CD4-positive, CD25-positive, alpha-beta regulatory T cell (primary cell): Measurements from ENCODE around the gene CDC42BPA. TPM values are rescaled to one million over a fixed set of nuclear protein-coding genes. Genes with fewer than 3 reads are reported as not detected.

Source experiments
- ATAC-seq, 2 donors: fragments of 150-1000 bp; cut with Tn5 transposase; one replicate each; pipeline ENCODE4 v1.10.0; 2021; ENCODE audit warnings: low read depth in 2 of 2, moderate number of reproducible peaks in 2 of 2, moderate library complexity in 1 of 2
- DNase-seq, 3 donors: peaks; one replicate each; pipeline versions ENCODE4 v3.0.0 to v3.0.0-alpha.2; 2012 to 2022; ENCODE audit warnings: mixed read lengths in 1 of 3
- H3K27ac ChIP-seq: one replicate; pipeline ENCODE4 v1.7.0; 2013; ENCODE audit warnings: mild to moderate bottlenecking, low read length; ENCODE audit not compliant: insufficient read depth, poor library complexity, severe bottlenecking
- H3K27me3 ChIP-seq: one replicate; pipeline ENCODE4 v1.7.0; 2013; ENCODE audit warnings: low read length; ENCODE audit not compliant: control insufficient read depth, insufficient read depth
- H3K36me3 ChIP-seq: one replicate; pipeline ENCODE4 v1.7.0; 2013; ENCODE audit warnings: mild to moderate bottlenecking, low read length, moderate library complexity; ENCODE audit not compliant: control insufficient read depth, insufficient read depth
- H3K4me1 ChIP-seq: 2 replicates; pipeline ENCODE4 v1.7.0; 2013; ENCODE audit warnings: mild to moderate bottlenecking, low read length; ENCODE audit not compliant: insufficient read depth, control insufficient read depth, poor library complexity, severe bottlenecking
- H3K4me3 ChIP-seq: one replicate; pipeline ENCODE4 v1.7.0; 2013; ENCODE audit warnings: low read depth, mild to moderate bottlenecking, low read length, moderate library complexity
- H3K9me3 ChIP-seq, 2 experiments: 1 replicate in 1 of 2; 2 replicates in 1 of 2; pipeline ENCODE4 v1.7.0; 2013; ENCODE audit warnings: low read length in 2 of 2, mild to moderate bottlenecking in 1 of 2, moderate library complexity in 1 of 2; ENCODE audit not compliant: control insufficient read depth in 2 of 2
- H3K27ac Mint-ChIP-seq, 3 donors: one replicate each; pipeline ENCODE4 v1.8.0; 2020 to 2022; ENCODE audit warnings: mild to moderate bottlenecking in 3 of 3, mixed read lengths in 3 of 3, moderate library complexity in 2 of 3
- H3K27me3 Mint-ChIP-seq: one replicate; pipeline ENCODE4 v1.8.0; 2022; ENCODE audit warnings: mild to moderate bottlenecking, mixed read lengths
- H3K36me3 Mint-ChIP-seq: one replicate; pipeline ENCODE4 v1.8.0; 2020; ENCODE audit warnings: mixed read lengths
- H3K4me1 Mint-ChIP-seq, 4 donors: one replicate each; pipeline ENCODE4 v1.8.0; 2020 to 2022; ENCODE audit warnings: mixed read lengths in 4 of 4, mild to moderate bottlenecking in 1 of 4
- H3K4me3 Mint-ChIP-seq, 4 donors: one replicate each; pipeline ENCODE4 v1.8.0; 2020 to 2022; ENCODE audit warnings: mild to moderate bottlenecking in 4 of 4, mixed read lengths in 4 of 4, moderate library complexity in 3 of 4
- H3K9me3 Mint-ChIP-seq, 7 donors: one replicate each; pipeline ENCODE4 v1.8.0; 2020 to 2022; ENCODE audit warnings: mixed read lengths in 7 of 7, mild to moderate bottlenecking in 3 of 7, moderate library complexity in 2 of 7
- polyA plus RNA-seq, 4 donors: library from polyadenylated mRNA; unstranded; fragments of 300-500 nt; fragmentation: Illumina TruSeq; gene quantifications; one replicate each; pipeline ENCODE4 v1.2.3, GENCODE V29; 2021
- total RNA-seq: library from RNA; stranded (reverse); gene quantifications from one replicate; pipeline ENCODE4 v1.2.3, GENCODE V29; 2022

CDC42BPA gene
- total and polyA plus RNA-seq, 5 donors from 2014 or later, result 0.06 to 1.5 (median 0.63) TPM

- Histone ChIP-seq H3K4me1 (no peaks in the 10 kb centered on the region), H3K36me3 (no peaks in the 10 kb centered on the region), H3K27me3 (peaks cover 6% of the 10 kb centered on the region), H3K27ac (no peak overlapping the region), H3K9me3 (peaks cover 3% of the 10 kb centered on the region in 2 experiments), H3K4me3 (no peak overlapping the region)
- H3K27ac Mint-ChIP-seq, result no peak overlapping the region
- no peaks in the 10 kb centered on the region for H3K4me1 Mint-ChIP-seq
- DNase-seq (no peak), ATAC-seq (no peak)
- peaks cover 0 to 10% (median 1%) of the 10 kb centered on the region in 7 donors for H3K9me3 Mint-ChIP-seq
- H3K27me3 Mint-ChIP-seq, result peaks cover 25% of the 10 kb centered on the region
- H3K36me3 Mint-ChIP-seq, result no peaks in the 10 kb centered on the region
- no peak overlapping the region for H3K4me3 Mint-ChIP-seq
Observed at GRCh38 chr1:227328405-227329019, 10.2 kb upstream of the CDC42BPA start.

- Mint-ChIP-seq H3K36me3 (no peaks in the 10 kb centered on the region), H3K27ac (no peak overlapping the region), H3K27me3 (peaks cover 32% of the 10 kb centered on the region), H3K4me3 (no peak overlapping the region), H3K4me1 (no peaks in the 10 kb centered on the region), H3K9me3 (peaks cover 0 to 11% (median 0%) of the 10 kb centered on the region in 7 donors)
- Histone ChIP-seq H3K27me3 (peaks cover 11% of the 10 kb centered on the region), H3K4me3 (no peak overlapping the region), H3K36me3 (no peaks in the 10 kb centered on the region), H3K9me3 (peaks cover 0 to 2% of the 10 kb centered on the region in 2 experiments), H3K4me1 (no peaks in the 10 kb centered on the region), H3K27ac (no peak overlapping the region)
- no peak for DNase-seq
- ATAC-seq, result no peak
Observed at GRCh38 chr1:227325156-227325555, 6.9 kb upstream of the CDC42BPA start.

GRCh38 chr1:227323967-227324268, 5.6 kb upstream of the CDC42BPA start:
- H3K27me3 ChIP-seq, result peaks cover 23% of the 10 kb centered on the region
- H3K27ac ChIP-seq, result no peak overlapping the region
- no peak overlapping the region for H3K4me3 ChIP-seq
- Mint-ChIP-seq H3K9me3 (peaks cover 0 to 11% (median 0%) of the 10 kb centered on the region in 7 donors), H3K27ac (no peak overlapping the region), H3K4me3 (peak overlapping the region in 1 of 4 donors; percentile 10), H3K36me3 (no peaks in the 10 kb centered on the region), H3K4me1 (peaks cover 0 to 8% (median 2%) of the 10 kb centered on the region in 4 donors), H3K27me3 (peaks cover 38% of the 10 kb centered on the region)
- no peaks in the 10 kb centered on the region for H3K36me3 ChIP-seq
- H3K4me1 ChIP-seq, result peaks cover 2% of the 10 kb centered on the region
- peaks cover 0 to 2% of the 10 kb centered on the region in 2 experiments for H3K9me3 ChIP-seq
- no peak for ATAC-seq
- no peak for DNase-seq

- Histone ChIP-seq H3K36me3 (no peaks in the 10 kb centered on the region), H3K27me3 (peaks cover 23% of the 10 kb centered on the region), H3K9me3 (peaks cover 0 to 2% of the 10 kb centered on the region in 2 experiments), H3K27ac (no peak overlapping the region), H3K4me3 (no peak overlapping the region), H3K4me1 (peaks cover 6% of the 10 kb centered on the region)
- Mint-ChIP-seq H3K36me3 (no peaks in the 10 kb centered on the region), H3K9me3 (peaks cover 0 to 11% (median 0%) of the 10 kb centered on the region in 7 donors), H3K4me3 (no peak overlapping the region), H3K4me1 (peaks cover 0 to 9% (median 2%) of the 10 kb centered on the region in 4 donors), H3K27ac (no peak overlapping the region), H3K27me3 (peaks cover 40% of the 10 kb centered on the region)
- DNase-seq (no peak), ATAC-seq (no peak)
Observed at GRCh38 chr1:227323171-227323966, 5.1 kb upstream of the CDC42BPA start.

GRCh38 chr1:227322376-227322775, 4.1 kb upstream of the CDC42BPA start:
- Histone ChIP-seq H3K27me3 (peaks cover 25% of the 10 kb centered on the region), H3K4me1 (peaks cover 14% of the 10 kb centered on the region), H3K9me3 (peaks cover 0 to 2% of the 10 kb centered on the region in 2 experiments), H3K4me3 (no peak overlapping the region), H3K27ac (no peak overlapping the region), H3K36me3 (no peaks in the 10 kb centered on the region)
- peaks cover 0 to 11% (median 1%) of the 10 kb centered on the region in 7 donors for H3K9me3 Mint-ChIP-seq
- H3K4me3 Mint-ChIP-seq, result no peak overlapping the region
- DNase-seq (no peak), ATAC-seq (no peak)
- no peak overlapping the region for H3K27ac Mint-ChIP-seq
- peaks cover 0 to 15% (median 4%) of the 10 kb centered on the region in 4 donors for H3K4me1 Mint-ChIP-seq
- H3K27me3 Mint-ChIP-seq, result peaks cover 43% of the 10 kb centered on the region
- no peaks in the 10 kb centered on the region for H3K36me3 Mint-ChIP-seq

GRCh38 chr1:227321035-227321434, 2.7 kb upstream of the CDC42BPA start:
- Histone ChIP-seq H3K4me3 (no peak overlapping the region), H3K4me1 (peaks cover 14% of the 10 kb centered on the region), H3K36me3 (no peaks in the 10 kb centered on the region), H3K27ac (no peak overlapping the region), H3K27me3 (peaks cover 37% of the 10 kb centered on the region), H3K9me3 (peaks cover 0 to 2% of the 10 kb centered on the region in 2 experiments)
- Mint-ChIP-seq H3K27ac (no peak overlapping the region), H3K4me1 (peaks cover 0 to 16% (median 4%) of the 10 kb centered on the region in 4 donors), H3K4me3 (peak overlapping the region in 1 of 4 donors; percentile 6), H3K9me3 (peaks cover 0 to 11% (median 2%) of the 10 kb centered on the region in 7 donors), H3K27me3 (peaks cover 53% of the 10 kb centered on the region), H3K36me3 (no peaks in the 10 kb centered on the region)
- ATAC-seq (no peak), DNase-seq (peak in 1 of 3 donors; percentile 10)

GRCh38 chr1:227320476-227320875, 2.2 kb upstream of the CDC42BPA start:
- peaks cover 0 to 16% (median 4%) of the 10 kb centered on the region in 4 donors for H3K4me1 Mint-ChIP-seq
- Histone ChIP-seq H3K4me3 (no peak overlapping the region), H3K9me3 (peaks cover 0 to 4% of the 10 kb centered on the region in 2 experiments), H3K36me3 (no peaks in the 10 kb centered on the region), H3K27ac (no peak overlapping the region), H3K4me1 (peaks cover 14% of the 10 kb centered on the region), H3K27me3 (peaks cover 40% of the 10 kb centered on the region)
- ATAC-seq (no peak), DNase-seq (no peak)
- peaks cover 0 to 11% (median 2%) of the 10 kb centered on the region in 7 donors for H3K9me3 Mint-ChIP-seq
- peaks cover 59% of the 10 kb centered on the region for H3K27me3 Mint-ChIP-seq
- no peak overlapping the region for H3K27ac Mint-ChIP-seq
- peak overlapping the region in 1 of 4 donors; percentile 6 for H3K4me3 Mint-ChIP-seq
- H3K36me3 Mint-ChIP-seq, result no peaks in the 10 kb centered on the region
